ENCODE measurements around the gene ELMO1.
A peak's percentile ranks its signal among the peaks of the same experiment; 100 is the strongest.

The ELMO1 gene

DNA sequence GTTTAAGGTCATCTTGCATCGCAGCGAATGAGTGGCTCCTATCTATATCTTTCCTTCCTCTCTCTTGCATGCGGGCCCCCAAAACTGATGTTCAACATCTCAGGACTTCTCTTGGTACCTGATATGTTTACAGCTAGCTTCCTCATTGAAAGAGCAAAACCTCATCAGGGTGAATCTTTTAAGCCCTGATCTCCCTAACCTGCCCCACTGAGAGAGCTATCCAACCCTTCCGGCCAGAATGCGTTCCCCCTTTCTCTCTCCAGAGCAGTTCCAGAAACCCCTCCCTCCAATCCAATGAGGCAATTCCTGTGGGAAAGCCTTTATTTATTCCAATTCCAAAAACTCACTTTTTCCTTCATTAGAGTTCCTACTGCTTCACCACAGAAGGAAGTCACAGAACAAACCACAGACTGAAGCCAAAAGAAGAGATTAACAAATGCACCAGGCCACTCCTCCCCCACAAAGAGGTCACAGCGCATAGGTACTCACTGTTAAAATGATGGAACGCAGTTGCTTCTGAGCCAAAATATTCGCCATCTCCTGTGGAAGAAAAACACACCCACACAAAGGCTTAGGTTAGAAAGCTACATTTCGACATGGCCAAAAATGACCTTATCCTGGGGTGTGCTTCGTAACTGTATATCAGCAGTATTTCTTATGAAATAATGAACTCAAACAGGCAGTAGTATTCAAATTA, 232.4 kb downstream of the ELMO1 start:
- DNase-seq, result no peak
- no peak for ATAC-seq

DNA sequence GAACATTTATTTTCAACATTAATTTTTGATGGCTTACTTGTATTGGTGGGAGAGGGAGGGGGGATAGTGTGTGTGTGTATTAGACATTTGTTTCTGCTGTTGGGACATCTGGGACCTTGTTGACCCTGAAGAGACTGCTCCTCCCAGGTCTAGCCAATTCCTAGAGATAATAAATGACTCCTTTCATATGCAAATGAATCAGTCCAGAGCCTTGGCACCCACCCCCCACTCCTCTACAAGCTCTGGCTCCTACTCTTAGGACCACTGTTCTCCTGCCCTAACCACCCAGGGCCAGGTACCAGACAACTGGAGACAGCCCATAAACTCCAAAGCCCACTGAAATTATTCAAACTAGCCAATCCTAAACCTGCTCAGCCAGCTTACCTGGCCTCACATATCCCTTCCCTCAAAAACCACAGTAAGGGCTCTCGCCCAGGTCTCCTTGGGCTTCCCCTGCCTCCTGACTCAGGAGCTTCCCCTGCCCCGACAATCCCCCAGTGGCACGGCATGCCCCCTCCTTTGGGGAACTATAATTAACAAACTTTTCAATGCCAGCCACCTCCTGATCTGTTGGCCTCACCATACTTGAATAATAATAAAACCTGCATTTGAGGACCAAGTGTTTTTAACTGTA, 233.3 kb downstream of the ELMO1 start:
- no peak for DNase-seq
- ATAC-seq, result no peak

DNA sequence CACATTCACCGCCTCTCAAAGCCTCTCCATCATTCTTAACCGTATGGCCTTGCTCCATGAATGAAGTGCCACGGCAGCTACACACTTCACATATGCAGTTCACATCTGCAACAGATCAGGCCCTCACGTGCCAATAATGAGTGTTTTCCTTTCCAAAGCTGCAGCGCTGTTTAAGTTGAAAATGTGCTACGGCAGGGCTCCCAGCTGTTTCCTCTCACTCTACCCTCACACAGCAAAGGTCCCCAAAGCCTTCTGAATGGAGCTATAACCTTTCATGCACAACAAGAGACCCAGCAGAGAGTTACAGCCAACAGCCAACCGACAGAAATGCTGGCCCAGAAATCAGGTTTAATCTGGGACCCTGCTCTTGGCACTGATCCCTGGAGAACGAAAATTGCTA, 236.1 kb downstream of the ELMO1 start:
- no peak for DNase-seq
- no peak for ATAC-seq

DNA sequence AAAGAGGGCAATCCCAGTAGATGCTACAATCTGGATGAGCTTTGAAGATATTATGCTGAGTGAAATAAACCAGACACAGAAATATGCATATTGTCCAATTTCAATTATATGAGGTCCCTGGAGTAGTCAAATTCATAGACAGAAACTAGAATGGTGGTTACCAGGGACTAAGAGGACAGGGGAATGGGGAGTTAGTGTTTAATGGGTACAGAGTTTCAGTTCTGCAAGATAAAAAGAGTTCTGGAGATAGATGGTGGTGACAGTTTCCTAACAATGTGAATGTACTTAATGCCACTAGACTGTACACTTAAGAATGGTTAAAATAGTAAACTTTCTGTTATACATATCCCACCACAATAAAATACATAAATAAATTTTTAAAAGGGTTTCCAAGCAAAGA, 236.6 kb downstream of the ELMO1 start:
- DNase-seq (no peak), ATAC-seq (no peak)

DNA sequence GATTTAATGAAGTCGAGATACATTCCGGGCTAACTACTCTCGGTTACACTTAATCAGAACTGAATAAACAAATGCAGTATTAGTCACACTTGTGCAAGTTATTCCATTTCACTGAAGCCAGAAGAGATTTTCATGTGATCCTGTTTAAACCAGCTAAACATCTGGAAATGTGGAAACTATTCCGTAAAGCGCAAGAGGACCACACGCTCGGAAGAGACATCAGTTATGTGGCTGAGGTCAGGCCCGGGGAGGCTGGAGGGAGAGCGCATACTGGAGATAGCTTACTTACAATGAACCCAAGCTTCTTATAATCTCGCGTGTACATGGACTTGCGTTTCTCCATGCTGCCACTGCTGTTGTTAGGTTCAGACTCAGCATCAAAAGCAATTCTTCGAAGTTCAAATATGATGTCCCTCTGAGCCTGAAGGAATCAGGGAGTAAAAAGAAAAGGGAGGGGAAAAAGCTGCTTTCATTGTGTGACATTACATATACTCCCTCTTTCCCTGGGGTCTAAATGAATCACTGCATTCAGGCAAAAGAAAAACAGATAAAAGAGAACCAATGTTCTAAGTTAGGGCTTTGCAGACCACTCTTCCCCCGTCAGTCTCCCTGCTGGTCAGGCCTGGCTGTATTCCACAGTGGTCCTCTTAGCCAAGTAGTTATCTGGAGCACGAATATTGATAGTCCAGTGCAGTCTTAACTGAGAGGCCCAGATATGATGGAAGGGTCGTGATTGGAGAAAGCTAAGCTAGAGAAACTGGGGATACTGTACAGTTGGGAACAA, 237.4 kb downstream of the ELMO1 start:
- ATAC-seq (no peak), DNase-seq (no peak)

DNA sequence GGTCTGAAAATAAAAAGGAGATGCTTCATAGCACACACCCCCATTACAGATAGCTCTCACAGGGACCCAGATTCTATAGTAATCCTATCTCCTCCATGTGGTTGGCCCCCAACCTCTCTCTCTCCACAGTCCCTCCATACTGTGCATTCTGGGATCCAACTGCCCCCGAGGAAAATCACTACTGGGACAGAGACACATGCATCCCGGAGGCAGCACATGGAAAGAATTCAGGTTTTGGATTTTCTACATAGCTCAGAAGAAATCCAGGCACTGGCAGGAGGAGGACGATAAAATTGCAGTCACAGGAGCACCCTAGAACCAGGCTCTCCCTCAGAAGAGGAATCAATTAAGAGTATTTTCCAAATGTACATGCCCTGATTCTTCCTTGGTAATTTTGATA, 239.5 kb downstream of the ELMO1 start:
- ATAC-seq (no peak), DNase-seq (no peak)

DNA sequence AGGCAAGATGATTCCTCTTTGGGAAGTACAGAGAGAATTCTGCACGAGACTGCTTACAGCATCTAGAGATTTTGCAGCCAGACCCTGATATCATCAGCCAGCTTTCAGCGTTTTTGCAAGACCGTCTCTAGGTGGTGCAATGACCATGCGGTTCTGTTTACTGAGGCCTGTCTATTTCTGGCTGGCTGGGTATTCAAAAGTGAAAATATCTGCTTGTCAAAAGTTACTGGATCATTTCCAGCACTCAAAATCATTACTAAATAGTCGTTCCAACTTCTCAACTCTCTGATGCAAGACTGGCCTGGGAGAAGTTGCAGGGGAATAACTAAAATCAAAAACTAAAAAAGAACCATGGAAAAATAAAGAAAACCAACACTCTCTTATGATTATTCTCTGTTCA, 240.1 kb downstream of the ELMO1 start:
- ATAC-seq, result peak; percentile 55

DNA sequence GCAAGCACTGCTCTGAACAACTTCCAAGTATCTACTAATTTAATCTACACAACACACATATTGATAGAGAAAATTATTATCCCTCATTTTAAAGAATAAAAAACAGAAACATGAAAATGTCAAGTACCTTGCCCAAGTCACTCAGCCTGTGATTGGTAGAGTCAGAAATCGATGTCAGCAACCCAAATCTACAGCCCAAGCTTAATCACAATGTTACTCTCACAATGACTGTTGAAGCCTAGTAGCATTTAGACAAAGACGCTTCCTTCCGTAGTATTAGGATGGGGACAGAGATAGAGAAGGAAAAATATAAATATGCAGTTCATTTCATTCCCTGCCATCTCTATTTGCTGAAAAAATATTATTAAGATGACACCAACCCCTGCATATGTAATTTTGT, 242.5 kb downstream of the ELMO1 start:
- no peak for DNase-seq
- no peak for ATAC-seq

More for the DNA sequence above, 240.1 kb downstream of the ELMO1 start:
- DNase-seq, result peak; percentile 21

DNA sequence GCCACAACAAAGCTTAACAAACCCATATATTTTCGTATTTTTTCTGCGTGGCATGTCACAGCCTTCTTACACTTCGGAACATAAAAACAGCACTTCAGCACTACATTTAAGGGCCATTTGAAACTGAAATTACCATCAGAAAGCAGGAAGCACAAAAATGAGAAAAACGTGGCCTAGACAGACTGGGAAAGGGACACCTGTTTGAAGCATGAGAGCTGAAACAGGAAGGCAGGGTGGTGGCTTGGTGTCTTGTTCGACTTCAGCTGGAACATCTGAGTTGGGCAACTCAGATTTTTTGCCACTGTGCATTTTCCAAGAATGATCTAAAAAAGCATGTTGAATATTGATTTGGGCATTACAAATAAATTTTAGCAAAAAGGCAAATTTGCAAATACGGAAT, 243.2 kb downstream of the ELMO1 start:
- DNase-seq, result no peak
- no peak for ATAC-seq

DNA sequence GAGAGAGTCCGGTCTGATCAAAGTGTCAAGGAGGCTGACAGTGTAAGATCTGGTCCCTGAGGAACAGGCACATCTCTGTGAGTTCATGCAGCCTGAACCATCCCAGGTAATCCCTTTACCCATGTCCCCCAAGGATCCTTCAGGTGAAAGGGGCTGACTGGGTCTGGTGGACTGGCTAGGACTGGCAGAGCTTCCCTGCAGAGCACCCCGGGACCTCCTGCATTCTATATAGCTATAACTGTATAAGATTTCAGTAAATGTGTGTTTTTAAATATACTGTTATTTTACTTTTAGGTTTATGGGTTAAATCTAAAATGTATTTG, 246.8 kb downstream of the ELMO1 start:
- ATAC-seq (no peak), DNase-seq (no peak)

DNA sequence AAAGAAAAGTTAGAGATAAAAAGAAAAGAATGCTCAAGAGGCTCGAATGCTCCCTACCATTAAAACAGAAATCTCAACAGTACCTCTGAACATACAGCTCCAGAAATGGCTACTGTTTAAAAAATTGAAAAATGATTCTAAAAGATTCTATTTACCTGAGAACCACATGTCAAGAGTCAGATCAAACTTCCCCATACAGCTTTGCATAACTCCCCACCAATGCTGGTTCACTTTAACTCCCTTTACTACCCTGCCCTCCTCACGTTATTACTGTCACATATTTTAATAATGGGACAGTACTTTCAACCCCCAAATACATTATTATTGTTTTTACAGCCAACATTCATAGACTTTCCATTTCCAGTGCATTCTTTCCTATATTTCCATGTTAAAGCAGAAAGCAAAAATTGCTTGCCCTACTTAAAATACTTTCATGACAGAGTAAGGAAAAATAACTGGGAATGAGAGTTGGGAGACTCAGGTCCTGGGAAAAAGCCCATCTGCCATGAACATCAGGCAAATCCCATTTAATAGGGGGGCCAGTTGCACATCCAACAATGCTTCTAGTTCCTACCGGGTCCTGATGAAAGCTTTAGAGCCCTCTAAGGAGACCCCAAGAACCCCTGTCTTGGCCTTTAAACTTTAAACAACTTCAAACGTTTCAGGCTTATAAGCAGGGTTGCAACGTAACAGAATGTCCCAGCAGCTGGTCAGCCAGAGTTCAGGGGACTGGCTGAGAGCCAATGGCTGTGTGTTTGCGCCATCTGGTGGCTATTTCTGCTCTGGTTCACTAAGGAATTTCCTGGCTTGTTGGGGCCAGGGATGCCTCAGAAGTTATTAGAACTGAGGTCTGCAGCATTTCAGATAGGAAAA, 247.4 kb downstream of the ELMO1 start:
- ATAC-seq (peak; percentile 40), DNase-seq (peak; percentile 61)

DNA sequence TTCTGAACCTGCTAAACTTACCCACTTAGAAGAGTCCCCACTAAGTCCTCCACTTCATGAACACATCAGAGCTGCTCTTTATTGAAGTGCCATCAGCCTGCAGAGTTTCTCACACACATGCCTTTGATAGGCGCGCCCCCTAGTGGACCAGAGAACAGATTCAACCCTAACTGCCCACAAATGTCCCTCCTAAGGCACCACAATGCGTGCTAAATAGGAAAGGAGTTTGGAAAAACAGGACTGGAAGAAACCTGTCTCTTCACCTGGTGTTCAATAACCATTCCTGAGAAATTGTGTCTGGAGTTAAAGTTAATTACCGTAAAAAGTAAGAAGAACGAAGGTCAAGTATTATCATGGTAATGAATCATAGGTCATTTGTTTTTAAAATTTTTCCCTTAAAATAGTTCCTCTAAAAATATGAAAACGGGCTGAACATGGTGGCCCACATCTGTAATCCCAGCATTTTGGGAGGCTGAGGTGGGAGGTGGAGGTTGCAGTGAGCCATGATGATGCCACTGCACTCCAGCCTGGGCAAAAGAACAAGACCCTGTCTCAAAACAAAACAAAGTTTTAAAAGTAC, 249.7 kb downstream of the ELMO1 start:
- no peak for ATAC-seq
- peak; percentile 78 for DNase-seq

DNA sequence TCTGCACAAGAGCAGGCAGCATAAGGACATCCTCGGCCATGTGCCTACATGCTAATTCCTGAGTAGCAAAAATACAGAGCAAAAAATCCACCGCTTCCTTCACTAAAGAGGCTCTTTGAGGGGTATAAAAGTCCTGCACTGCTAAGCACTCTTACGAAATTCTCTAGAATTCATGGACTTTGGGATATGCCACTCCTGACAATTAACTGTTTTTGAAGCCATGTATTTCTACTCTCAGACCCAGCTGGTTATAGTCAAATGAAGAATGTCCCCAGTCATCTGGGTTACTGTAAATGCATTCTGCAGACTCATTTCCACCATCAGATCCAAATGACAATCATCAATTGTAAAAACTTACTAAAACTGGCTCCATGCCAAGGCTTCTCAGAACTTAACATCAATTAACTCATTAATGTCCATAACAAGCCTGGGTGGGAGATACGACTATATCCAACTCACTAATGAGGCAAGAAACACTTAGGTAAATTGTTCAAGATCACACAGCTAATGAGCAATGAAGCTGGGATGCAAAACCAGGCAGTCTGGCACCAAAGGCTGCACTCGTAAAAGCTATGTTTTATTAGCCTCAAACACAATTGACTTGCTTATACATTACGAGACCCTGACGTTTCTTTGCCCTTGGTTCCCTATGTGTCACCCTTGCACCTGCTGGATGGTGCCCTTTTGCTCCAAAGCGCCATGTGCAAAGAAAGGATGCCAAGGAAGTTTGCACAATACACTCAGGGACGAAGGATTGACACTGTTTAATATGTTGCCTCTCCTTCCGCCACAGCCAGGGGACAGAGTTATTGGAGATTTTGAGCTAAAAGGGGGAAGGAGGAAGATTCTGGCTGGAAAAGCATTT, 250.4 kb downstream of the ELMO1 start:
- DNase-seq (no peak), ATAC-seq (no peak)

DNA sequence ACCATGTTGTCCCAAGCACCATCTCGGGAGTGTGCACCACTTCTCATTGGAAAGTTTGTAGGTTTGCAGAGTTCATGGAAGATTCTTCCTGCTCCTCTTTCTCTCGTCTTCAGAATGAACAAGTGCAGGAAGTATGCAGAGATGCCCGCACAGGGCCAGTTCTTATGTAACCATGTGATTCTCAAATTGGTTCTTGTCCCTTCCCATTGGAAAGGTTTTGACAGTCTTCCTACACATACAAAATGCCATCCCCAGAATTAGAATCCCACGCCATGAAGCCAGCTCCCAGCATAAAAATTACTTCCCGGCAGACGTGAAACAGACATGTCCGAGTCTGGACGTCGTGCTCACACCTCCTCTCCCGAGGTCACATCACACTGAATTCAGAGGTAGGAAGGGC, 251.6 kb downstream of the ELMO1 start:
- ATAC-seq (no peak), DNase-seq (no peak)

DNA sequence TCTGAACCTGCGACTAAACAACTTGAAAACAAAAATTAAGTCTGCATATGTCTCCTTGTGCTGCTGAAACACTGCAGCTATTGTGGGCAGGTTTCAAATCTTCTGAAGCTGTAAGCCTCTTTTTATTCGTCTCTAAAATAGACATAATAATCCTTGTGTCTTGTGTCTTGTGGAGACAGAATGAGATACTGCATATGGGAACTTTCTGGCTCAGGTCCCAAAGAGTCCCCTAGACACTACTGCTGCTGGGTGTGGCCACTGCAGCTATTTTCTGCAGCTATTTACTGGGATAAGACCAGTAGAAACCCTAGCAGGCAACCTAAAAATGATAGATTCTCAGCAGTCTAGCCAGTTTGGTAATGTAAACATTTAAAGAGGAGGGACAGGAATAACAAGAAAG, 252.0 kb downstream of the ELMO1 start:
- ATAC-seq, result no peak
- DNase-seq, result no peak

DNA sequence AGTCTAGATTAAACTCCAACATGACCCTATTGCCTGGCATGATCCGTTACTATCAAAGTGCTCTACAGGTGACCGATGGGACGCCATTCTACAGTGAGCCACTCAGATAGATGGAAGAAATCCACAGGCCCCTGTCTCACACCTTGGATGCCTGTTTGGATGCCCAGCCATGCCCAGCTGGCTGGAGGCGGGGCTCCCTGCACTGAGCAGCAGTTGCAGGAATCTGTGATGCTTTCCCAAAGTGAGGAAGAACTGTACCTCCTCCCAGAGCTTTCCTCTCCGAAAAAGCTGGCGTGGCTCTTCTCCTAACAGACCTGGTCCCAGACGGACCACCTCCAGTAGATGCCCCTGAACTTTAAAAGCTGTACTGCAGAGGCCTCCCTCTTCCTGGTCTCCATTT, 253.3 kb downstream of the ELMO1 start:
- ATAC-seq (no peak), DNase-seq (no peak)

DNA sequence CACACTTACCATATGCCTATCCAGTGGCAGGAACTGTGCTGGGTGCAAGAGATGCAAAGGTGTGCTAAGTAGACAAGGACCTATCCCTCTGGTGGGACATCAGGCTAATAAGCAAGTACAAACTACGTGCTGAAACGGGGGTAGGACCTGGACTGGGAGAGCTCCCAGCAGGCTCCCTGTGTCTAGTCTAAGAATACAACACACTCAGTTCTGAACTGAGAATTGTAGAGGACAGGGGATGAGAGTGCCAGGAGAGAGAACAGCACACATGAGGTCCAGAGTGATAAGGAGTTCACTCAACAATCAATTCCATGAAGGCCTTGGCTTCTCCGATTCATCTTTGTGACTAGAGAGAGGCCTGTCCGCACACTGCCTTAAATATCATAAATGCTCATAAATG, 253.7 kb downstream of the ELMO1 start:
- ATAC-seq (no peak), DNase-seq (no peak)

DNA sequence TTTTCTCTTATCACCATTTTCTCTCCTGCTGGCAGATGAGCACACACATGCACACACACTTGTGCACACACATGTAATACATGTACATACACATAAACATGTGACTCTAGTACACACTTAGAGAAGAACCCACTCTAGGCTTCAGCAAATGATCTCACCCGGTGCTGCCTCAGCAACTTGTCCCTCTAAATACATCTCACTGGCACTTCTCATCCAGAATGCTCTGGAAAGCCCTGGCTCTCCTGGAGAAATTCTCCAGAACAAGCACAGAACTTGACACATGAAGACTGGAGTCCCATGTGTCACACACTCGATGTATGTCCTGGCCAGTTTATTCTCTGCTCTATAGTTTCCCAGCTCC, 254.9 kb downstream of the ELMO1 start:
- ATAC-seq, result no peak

DNA sequence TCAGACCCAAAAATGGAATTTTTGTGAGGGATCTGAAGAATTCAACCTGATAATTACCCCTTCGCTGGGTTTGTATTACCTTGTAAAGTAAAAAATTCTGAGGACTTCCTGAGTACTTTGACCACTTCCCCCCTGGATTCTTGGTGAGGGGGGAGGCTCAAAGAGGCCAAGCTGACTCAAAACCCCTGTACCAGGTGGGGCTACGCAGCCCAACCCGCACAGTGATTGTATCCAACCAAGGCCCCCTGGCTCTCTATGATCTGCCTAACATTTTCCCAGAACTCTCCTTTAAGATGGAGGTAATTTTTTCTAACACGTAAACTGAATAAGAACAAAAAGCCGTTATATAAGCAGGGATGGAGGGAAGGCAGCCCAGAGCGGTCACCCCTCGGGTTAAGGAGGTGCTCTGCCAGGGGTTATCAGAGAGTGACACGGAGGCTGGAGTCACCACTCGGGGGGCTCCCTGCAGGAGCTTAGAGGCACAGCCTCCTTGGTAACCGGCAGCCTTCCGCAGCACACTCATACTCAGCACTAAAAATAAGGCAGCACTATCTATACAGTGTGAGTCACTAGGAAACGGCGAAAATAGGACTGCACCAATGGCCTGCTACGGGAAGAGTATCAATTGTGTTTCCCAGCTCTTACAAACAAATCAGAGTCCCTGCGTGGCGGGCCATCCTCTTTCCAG, 255.4 kb downstream of the ELMO1 start:
- no peak for DNase-seq
- ATAC-seq, result no peak

More for the DNA sequence above, 254.9 kb downstream of the ELMO1 start:
- DNase-seq, result no peak

DNA sequence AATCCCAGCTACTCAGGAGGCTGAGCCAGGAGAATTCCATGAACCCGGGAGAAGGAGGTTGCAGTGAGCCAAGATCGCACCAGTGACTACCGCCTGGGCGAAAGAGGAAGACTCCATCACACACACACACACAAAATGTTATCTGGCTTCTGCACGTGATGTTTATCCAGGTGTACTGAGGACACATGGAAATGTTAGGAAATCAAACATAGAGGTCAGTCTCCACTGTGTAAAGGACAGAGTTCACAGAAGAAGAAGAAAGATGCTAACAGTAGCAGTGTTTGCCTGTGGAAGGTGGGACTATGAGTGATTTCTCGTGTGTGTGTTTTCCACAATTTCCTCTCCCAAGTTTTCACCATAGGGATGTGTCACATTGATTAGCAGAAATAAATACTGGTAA, 256.9 kb downstream of the ELMO1 start:
- ATAC-seq, result no peak
- no peak for DNase-seq

DNA sequence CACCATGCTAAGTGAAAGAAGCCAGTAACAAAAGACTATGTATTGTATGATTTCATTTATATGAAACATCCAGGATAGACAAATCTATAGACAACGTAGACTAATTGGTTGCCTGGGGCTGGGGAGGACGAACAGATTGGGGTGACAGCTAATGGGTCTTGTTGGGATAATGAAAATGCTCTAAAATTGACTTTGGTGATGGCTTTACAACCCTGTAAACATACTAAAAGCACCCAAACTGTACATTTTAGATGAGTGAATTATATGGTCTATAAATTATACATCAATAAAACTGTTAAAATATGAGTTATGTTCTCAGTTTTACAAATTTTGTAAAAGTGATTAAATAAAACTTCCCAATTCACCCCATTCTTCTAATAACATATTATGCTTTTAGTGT, 261.5 kb downstream of the ELMO1 start:
- ATAC-seq, result no peak
- no peak for DNase-seq
